Measurements from ENCODE around the gene SOCS6. TPM values are rescaled to one million over a fixed set of nuclear protein-coding genes. Genes with fewer than 3 reads are reported as not detected.

The SOCS6 gene
- total and polyA plus RNA-seq, 2 of the 13 experiments (the other 11 are each of a cell fraction or from before 2014, with no cell fraction given), result 18.6 to 38.3 TPM

GRCh38 chr18:70288171-70288850 is 534 bp upstream of the SOCS6 start (continued):
- TF ChIP-seq ZNF281 (CRISPR knock-in tag; IDR thresholded peaks at IDR 0.05; ENCODE audit: borderline replicate concordance) (no peak), ZSCAN31 (CRISPR knock-in tag; IDR thresholded peaks at IDR 0.05; ENCODE audit: low read depth) (no peak), ZBTB7A (CRISPR knock-in tag; IDR thresholded peaks at IDR 0.05) (0 out of 2 replicates have a peak, but pooled peaks have one; percentile 45), ZNF18 (CRISPR knock-in tag; IDR thresholded peaks at IDR 0.05; ENCODE audit: insufficient replicate concordance) (no peak), SKIL (CRISPR knock-in tag; IDR thresholded peaks at IDR 0.05; ENCODE audit: borderline replicate concordance) (no peak), ZNF616 (CRISPR knock-in tag; IDR thresholded peaks at IDR 0.05; ENCODE audit: low read depth) (no peak), ERF (CRISPR knock-in tag; IDR thresholded peaks at IDR 0.05) (no peak), HIVEP1 (CRISPR knock-in tag; IDR thresholded peaks at IDR 0.05) (peak; percentile 31; the same call in 1 of the 2 replicates), ZFP91 (CRISPR knock-in tag; IDR thresholded peaks at IDR 0.05; ENCODE audit: borderline replicate concordance) (peak; percentile 57; the same call in 1 of the 2 replicates), KDM5B (CRISPR knock-in tag; IDR thresholded peaks at IDR 0.05; ENCODE audit: borderline replicate concordance) (0 out of 2 replicates have a peak, but pooled peaks have one; percentile 40), MIXL1 (CRISPR knock-in tag; IDR thresholded peaks at IDR 0.05) (no peak), ZNF598 (CRISPR knock-in tag; IDR thresholded peaks at IDR 0.05; ENCODE audit: borderline replicate concordance) (peak; percentile 18; the same call in 1 of the 2 replicates), ZNF691 (CRISPR knock-in tag; IDR thresholded peaks at IDR 0.05; ENCODE audit: borderline replicate concordance, low read depth) (no peak), NBN (conservative IDR thresholded peaks at IDR 0.05) (no peak), CHCHD3 (CRISPR knock-in tag; IDR thresholded peaks at IDR 0.05) (no peak), ZNF121 (CRISPR knock-in tag; IDR thresholded peaks at IDR 0.05) (no peak), ZNF552 (CRISPR knock-in tag; IDR thresholded peaks at IDR 0.05; ENCODE audit: borderline replicate concordance) (no peak), ZNF776 (CRISPR knock-in tag; IDR thresholded peaks at IDR 0.05) (no peak)
- TF ChIP-seq, protein P1, sequence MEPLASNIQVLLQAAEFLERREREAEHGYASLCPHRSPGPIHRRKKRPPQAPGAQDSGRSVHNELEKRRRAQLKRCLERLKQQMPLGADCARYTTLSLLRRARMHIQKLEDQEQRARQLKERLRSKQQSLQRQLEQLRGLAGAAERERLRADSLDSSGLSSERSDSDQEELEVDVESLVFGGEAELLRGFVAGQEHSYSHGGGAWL (CRISPR knock-in tag; IDR thresholded peaks at IDR 0.05), result no peak

Data from HepG2 (cell line).